GM10266 (cell line): ENCODE measurements around the gene PADI6.

Experiments
- DNase-seq: peaks from one replicate; pipeline ENCODE4 v3.0.0; 2012; ENCODE audit errors: extremely low spot score
- TF ChIP-seq, protein P1 (sequence below): IDR thresholded peaks from 2 replicates; pipeline ENCODE4 v1.5.1; 2012; ENCODE audit warnings: mild to moderate bottlenecking, low read depth; ENCODE audit not compliant: control insufficient read depth, insufficient read depth; ENCODE audit errors: missing control alignments

PADI6 gene

DNA sequence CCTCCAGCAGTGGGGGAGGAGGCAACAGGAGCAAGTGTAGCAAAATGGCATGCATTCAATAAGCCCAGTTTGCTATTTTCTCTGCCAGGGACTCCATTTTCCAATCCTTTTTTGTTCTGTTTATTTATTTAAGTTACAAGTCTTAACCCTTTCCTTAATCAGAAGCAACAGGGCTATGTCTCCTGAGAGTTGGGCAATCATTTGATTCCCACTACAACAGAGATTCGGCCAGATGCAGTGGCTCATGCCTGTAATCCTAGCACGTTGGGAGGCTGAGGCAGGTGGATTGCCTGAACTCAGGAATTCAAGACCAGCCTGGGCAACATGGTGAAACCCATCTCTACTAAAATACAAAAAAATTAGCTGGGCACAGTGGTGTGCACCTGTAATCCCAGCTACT is 42.0 kb downstream of the PADI6 start:
- TF ChIP-seq, protein P1, sequence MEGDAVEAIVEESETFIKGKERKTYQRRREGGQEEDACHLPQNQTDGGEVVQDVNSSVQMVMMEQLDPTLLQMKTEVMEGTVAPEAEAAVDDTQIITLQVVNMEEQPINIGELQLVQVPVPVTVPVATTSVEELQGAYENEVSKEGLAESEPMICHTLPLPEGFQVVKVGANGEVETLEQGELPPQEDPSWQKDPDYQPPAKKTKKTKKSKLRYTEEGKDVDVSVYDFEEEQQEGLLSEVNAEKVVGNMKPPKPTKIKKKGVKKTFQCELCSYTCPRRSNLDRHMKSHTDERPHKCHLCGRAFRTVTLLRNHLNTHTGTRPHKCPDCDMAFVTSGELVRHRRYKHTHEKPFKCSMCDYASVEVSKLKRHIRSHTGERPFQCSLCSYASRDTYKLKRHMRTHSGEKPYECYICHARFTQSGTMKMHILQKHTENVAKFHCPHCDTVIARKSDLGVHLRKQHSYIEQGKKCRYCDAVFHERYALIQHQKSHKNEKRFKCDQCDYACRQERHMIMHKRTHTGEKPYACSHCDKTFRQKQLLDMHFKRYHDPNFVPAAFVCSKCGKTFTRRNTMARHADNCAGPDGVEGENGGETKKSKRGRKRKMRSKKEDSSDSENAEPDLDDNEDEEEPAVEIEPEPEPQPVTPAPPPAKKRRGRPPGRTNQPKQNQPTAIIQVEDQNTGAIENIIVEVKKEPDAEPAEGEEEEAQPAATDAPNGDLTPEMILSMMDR = no peak
- DNase-seq = no peak

DNA sequence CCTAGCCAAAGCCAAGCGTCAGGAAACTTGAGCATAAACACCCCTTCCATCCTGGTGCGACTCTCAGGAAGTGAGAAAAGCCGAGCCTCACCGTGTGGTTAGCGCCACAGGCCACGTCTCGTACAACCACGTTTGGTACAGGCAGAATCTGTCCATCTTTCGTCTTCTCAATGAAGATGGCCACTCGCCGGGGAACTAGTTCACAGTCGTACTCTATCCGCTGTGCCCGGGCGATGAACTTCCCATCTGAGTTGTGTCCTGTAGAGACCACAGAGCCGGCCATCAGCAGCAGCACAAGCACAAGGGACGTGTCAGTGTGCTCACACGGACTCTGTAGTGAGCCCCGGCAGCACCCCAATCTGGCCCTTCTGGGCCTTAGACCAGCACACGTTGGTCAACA is 44.4 kb downstream of the PADI6 start:
- TF ChIP-seq, protein P1 = no peak
- no peak for DNase-seq

GRCh38 chr1:17419626-17420328 is 47.8 kb downstream of the PADI6 start:
- TF ChIP-seq, protein P1 = peak; percentile 99
- peak; percentile 78 for DNase-seq

DNA sequence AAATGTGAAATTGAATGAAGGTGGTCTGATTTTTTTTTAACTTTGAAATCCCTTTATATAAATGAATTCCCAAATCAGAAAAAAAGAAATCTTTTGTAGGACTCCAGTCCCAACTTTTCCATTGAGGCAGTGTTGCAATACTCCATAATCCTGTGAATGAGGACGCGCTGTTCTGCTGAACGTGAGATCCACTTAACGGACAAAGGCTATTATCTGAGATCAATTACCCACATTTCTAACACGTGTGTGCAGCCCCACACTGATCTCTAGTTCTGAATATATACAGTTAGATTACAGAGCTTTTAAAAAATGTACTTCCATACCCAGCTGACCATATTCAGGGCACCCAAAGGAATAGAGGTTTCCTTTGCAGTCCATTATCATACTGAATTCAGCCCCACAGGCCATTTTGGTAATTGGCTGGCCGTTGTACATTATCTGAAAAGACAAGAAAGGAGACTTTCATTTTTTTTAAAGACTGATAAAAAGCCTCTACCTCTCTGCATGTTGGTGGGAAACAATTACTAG is 48.5 kb downstream of the PADI6 start:
- TF ChIP-seq, protein P1 = no peak
- no peak for DNase-seq

DNA sequence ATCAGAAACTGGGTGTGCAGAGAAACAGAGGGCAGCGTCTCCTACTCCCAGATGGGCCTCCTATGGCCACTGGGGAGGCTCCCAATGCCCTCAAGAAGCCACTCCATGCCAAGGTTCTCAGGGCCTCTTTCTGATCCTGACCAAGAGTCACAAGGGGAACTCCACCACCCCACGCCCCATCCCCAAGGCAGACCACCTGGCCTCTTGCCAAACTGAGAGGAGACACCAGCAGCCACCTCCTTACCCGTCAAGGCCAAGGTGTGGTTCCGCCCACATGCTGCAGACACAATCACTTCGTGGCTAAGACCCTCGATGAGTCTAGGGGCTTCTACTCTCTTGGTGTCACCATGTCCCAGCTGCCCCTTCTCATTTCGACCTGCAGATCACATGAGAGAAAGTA is 50.5 kb downstream of the PADI6 start:
- no peak for DNase-seq

DNA sequence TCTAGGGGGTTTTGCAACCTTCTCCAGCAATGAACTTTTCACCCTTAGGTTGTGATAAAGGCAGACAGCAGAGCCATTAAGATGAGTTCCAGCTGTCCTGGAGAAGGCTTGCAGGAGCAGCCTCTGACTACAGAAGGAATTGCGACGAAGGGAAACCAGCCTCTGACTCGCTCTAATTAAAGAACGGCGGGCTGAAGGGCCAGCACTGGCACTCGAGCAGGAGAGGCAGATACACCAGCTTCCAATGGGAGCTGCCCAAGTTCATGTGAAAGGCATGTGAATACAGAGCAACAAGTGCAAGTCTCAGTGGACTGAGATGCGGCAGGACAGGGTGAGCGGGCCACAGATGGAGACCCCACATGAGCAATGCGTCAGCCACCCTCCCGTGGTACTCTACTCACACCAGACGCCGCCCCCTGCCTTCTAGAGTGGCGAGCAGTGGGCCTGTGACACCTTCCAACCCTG is 51.8 kb downstream of the PADI6 start:
- DNase-seq = no peak
- TF ChIP-seq, protein P1 = no peak

More for the DNA sequence above, 50.5 kb downstream of the PADI6 start:
- TF ChIP-seq, protein P1 = no peak
